Choroid plexus epithelial cell (primary cell): ENCODE measurements around the gene ATP1A1.
A peak's percentile ranks its signal among the peaks of the same experiment; 100 is the strongest.

Source experiments
- DNase-seq: peaks from one replicate; pipeline ENCODE4 v3.0.0-alpha.2; 2010; ENCODE audit warnings: low read depth
- H3K4me3 ChIP-seq: 2 replicates; pipeline ENCODE4 v1.5.1; 2011; ENCODE audit warnings: low read depth, mild to moderate bottlenecking, control low read depth, low read length, moderate library complexity
- CTCF ChIP-seq: conservative IDR thresholded peaks from 2 replicates; pipeline ENCODE4 v1.5.1; 2011; ENCODE audit warnings: low read depth, mild to moderate bottlenecking, control low read depth, inconsistent platforms, low read length, moderate library complexity

ATP1A1 gene

DNA sequence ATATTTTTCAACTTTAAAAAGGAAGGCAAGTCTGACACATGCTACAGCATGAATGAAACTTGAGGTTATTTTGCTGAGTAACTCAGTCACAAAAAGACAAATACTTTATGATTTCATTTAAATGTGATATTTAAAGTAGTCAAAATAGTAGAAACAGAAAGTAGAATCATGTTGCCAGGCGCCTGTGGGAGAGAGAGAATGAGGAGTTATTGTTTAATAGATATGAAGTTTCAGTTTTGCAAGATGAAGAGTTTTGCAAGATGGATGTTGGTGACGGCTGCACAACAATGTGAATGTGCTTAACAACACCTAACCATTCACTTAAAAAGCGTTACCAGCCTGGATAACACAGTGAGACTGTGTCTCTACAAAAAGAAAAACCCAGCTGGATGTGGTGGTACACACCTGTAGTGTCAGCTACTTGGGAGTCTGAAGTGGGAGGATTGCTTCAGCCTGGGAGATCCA is 20.7 kb upstream of the ATP1A1 start:
- no peak overlapping the region for H3K4me3 ChIP-seq
- no peak for DNase-seq
- TF ChIP-seq CTCF: no peak

GRCh38 chr1:116353155-116353554 is 19.9 kb upstream of the ATP1A1 start:
- no peak overlapping the region for H3K4me3 ChIP-seq
- no peak for TF ChIP-seq CTCF
- DNase-seq: no peak

GRCh38 chr1:116356067-116356466 is 17.0 kb upstream of the ATP1A1 start:
- H3K4me3 ChIP-seq: no peak overlapping the region
- DNase-seq: no peak
- TF ChIP-seq CTCF: no peak

DNA sequence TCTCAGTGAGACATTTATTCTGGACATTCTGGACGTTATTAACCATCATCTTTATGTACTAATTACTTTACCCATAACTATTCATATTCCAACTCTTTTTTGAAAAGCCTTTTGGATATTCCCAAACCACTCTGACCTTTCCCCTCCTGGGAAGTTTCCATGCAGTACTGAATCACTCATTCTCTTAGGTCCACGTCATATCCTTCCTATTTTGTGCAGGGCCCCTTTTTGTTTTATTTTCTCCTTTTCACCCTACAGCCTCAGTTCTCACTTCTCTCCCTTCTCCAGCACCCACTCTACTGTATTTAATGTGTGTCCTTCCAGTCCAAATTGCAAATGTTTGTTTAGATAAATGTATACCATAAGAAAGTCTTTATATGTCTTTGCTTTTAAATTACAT is 16.4 kb upstream of the ATP1A1 start:
- TF ChIP-seq CTCF: no peak
- DNase-seq: no peak
- no peak overlapping the region for H3K4me3 ChIP-seq

- H3K4me3 ChIP-seq: no peak overlapping the region
- no peak for TF ChIP-seq CTCF
- DNase-seq: no peak
These were observed 15.6 kb upstream of the ATP1A1 start for GRCh38 chr1:116357487-116357886.

DNA sequence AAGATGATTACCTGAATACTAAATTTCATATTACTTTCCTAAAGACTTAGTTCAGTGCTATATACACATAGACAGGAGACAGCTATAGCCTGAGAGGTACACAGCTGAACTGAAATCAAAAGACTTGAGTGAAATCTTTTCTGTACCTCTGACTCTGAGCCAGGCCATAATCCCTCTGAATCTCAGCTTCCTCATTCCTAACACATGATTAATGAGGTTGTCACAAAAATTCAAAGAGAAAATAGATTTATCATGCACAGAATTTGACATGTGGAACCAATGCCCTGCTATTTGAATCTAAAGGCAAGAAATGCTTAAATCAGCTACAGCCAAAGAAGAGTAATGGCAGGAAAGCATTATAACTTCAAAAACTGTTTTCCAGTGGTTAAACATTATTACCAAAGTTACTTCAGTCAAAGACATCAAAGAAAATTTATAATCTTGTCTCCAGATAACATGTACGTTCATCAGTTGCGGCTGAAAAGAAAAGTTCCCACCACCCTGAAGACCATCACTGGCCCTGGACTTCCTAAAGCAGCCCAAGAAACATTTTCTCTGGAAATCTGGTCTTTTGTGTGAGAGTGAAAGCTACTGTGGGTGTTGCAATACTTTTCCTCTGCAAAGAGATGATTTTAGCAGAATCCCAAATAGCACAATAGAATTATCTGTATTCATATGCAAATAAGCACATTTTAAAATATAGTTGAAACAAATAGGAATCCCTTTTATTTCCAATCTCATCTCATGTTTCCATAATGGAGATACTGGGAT is 13.8 kb upstream of the ATP1A1 start:
- DNase-seq: peak; percentile 75
- no peak for TF ChIP-seq CTCF
- no peak overlapping the region for H3K4me3 ChIP-seq

DNA sequence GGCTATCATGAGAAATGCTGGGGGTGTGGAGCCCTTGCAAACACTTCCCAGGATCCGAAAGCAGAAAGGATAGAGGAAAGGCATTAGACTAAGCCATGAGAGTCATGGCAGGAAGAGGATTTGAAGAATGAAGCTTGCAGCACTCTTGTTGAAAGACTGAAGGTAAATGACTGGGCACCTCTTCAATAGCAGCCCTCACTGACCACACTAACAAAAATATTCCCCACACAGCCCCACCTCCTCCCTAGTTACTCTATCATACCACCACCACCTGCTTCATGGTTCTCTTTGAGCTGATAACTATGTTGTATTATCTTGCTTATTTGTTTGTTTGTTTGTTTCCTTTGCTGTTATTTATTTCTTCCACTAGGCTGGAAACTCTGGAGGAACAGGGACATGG is 13.2 kb upstream of the ATP1A1 start:
- no peak for TF ChIP-seq CTCF
- H3K4me3 ChIP-seq: no peak overlapping the region
- DNase-seq: no peak
